Activated CD4-positive, alpha-beta T cell treated with anti-CD3 and anti-CD28 coated beads, Interleukin-2, amount 10 ng/mL, durations not matched to agents 7 days and 5 days (primary cell): Measurements from ENCODE around the gene CCDC54. TPM values are rescaled to one million over a fixed set of nuclear protein-coding genes. Genes with fewer than 3 reads are reported as not detected.
A peak's percentile ranks its signal among the peaks of the same experiment; 100 is the strongest.
"Not testable (repeated sequence)": the region's sequence is repeated elsewhere in the genome, so short reads cannot be mapped to it uniquely, and the experiment has no call there.

Experiments
- CTCF ChIA-PET: fragments of 350-600 bp; sonication (Branson Sonifier 250); formaldehyde crosslinking; loops from one replicate; lab custom pipeline; 2021; ENCODE audit warnings: antibody characterized with exemption; lab: Charles Lee
- POLR2A ChIA-PET: fragments of 350-600 bp; sonication (Branson Sonifier 250); formaldehyde crosslinking; loops from one replicate; lab custom pipeline; 2021; ENCODE audit warnings: antibody characterized with exemption; lab: Charles Lee
- DNase-seq: peaks from one replicate; pipeline ENCODE4 v3.0.0-alpha.2; 2020
- H3K27ac Mint-ChIP-seq: one replicate; pipeline ENCODE4 v1.8.0; 2021; ENCODE audit warnings: mild to moderate bottlenecking, moderate library complexity, mixed read lengths
- H3K27me3 Mint-ChIP-seq: one replicate; pipeline ENCODE4 v1.8.0; 2021; ENCODE audit warnings: mixed read lengths
- H3K36me3 Mint-ChIP-seq: one replicate; pipeline ENCODE4 v1.8.0; 2021; ENCODE audit warnings: low read depth, mixed read lengths
- H3K4me1 Mint-ChIP-seq: one replicate; pipeline ENCODE4 v1.8.0; 2021; ENCODE audit warnings: mixed read lengths
- H3K4me3 Mint-ChIP-seq: one replicate; pipeline ENCODE4 v1.8.0; 2021; ENCODE audit warnings: mild to moderate bottlenecking, moderate library complexity, mixed read lengths
- H3K9me3 Mint-ChIP-seq: one replicate; pipeline ENCODE4 v1.8.0; 2021; ENCODE audit warnings: mixed read lengths
- total RNA-seq, 2 experiments: library from RNA; stranded (reverse); gene quantifications; one replicate each; pipeline ENCODE4 v1.2.3, GENCODE V29; 2021

The CCDC54 gene
- total RNA-seq, result not detected

- H3K27me3 Mint-ChIP-seq, result peaks cover 12% of the 10 kb centered on the region
- H3K36me3 Mint-ChIP-seq, result no peaks in the 10 kb centered on the region
- H3K27ac Mint-ChIP-seq, result no peak within 1 kb of the TSS
- H3K4me3 Mint-ChIP-seq, result no peak within 1 kb of the TSS
- DNase-seq, result no peak
- no peaks in the 10 kb centered on the region for H3K4me1 Mint-ChIP-seq
- H3K9me3 Mint-ChIP-seq, result no peaks in the 10 kb centered on the region
- ChIA-PET POLR2A (no interaction called here), CTCF (interaction anchor here (0.8 kb wide), 1 partner anchor 10 kb away, joined by 3 read pairs; no protein-coding TSS in a partner anchor)
These were observed at the start of gene CCDC54 for GRCh38 chr3:107377151-107377550. Gene CCDC54, plus strand, starts transcription at chr3:107377439. Its CDS starts 149 bp downstream, at chr3:107377588.

- H3K4me3 Mint-ChIP-seq, result no peak overlapping the region
- ChIA-PET POLR2A (no interaction called here), CTCF (no interaction called here)
- H3K27me3 Mint-ChIP-seq, result no peaks in the 10 kb centered on the region
- no peak for DNase-seq
- no peaks in the 10 kb centered on the region for H3K9me3 Mint-ChIP-seq
- no peak overlapping the region for H3K27ac Mint-ChIP-seq
- H3K36me3 Mint-ChIP-seq, result no peaks in the 10 kb centered on the region
- H3K4me1 Mint-ChIP-seq, result no peaks in the 10 kb centered on the region
These were observed 49.2 kb upstream of the CCDC54 start for GRCh38 chr3:107328069-107328468.

GRCh38 chr3:107329088-107329487 is 48.2 kb upstream of the CCDC54 start:
- DNase-seq, result no peak
- Mint-ChIP-seq H3K4me3 (no peak overlapping the region), H3K4me1 (no peaks in the 10 kb centered on the region), H3K9me3 (no peaks in the 10 kb centered on the region), H3K36me3 (no peaks in the 10 kb centered on the region), H3K27ac (no peak overlapping the region), H3K27me3 (no peaks in the 10 kb centered on the region)
- ChIA-PET POLR2A (no interaction called here), CTCF (no interaction called here)

- H3K27ac Mint-ChIP-seq, H3K4me3 Mint-ChIP-seq, H3K9me3 Mint-ChIP-seq, H3K36me3 Mint-ChIP-seq, H3K4me1 Mint-ChIP-seq, DNase-seq, H3K27me3 Mint-ChIP-seq, CTCF ChIA-PET, POLR2A ChIA-PET: not testable (repeated sequence)
These were observed 37.5 kb upstream of the CCDC54 start for GRCh38 chr3:107339690-107340089.

- DNase-seq, result no peak
- no peaks in the 10 kb centered on the region for H3K4me1 Mint-ChIP-seq
- POLR2A ChIA-PET, result no interaction called here
- H3K4me3 Mint-ChIP-seq, result no peak overlapping the region
- peaks cover 3% of the 10 kb centered on the region for H3K27me3 Mint-ChIP-seq
- H3K36me3 Mint-ChIP-seq, result no peaks in the 10 kb centered on the region
- H3K9me3 Mint-ChIP-seq, result no peaks in the 10 kb centered on the region
- CTCF ChIA-PET, result no interaction called here
- no peak overlapping the region for H3K27ac Mint-ChIP-seq
These were observed 32.5 kb upstream of the CCDC54 start for GRCh38 chr3:107344722-107345121.

- H3K27ac Mint-ChIP-seq, result no peak overlapping the region
- peaks cover 5% of the 10 kb centered on the region for H3K27me3 Mint-ChIP-seq
- no peak overlapping the region for H3K4me3 Mint-ChIP-seq
- no peaks in the 10 kb centered on the region for H3K4me1 Mint-ChIP-seq
- DNase-seq, result no peak
- POLR2A ChIA-PET, result no interaction called here
- no peaks in the 10 kb centered on the region for H3K9me3 Mint-ChIP-seq
- H3K36me3 Mint-ChIP-seq, result no peaks in the 10 kb centered on the region
- CTCF ChIA-PET, result no interaction called here
These were observed 31.3 kb upstream of the CCDC54 start for GRCh38 chr3:107345822-107346405.

- ChIA-PET CTCF (no interaction called here), POLR2A (no interaction called here)
- Mint-ChIP-seq H3K4me1 (no peaks in the 10 kb centered on the region), H3K27me3 (peaks cover 5% of the 10 kb centered on the region), H3K36me3 (no peaks in the 10 kb centered on the region), H3K4me3 (no peak overlapping the region), H3K9me3 (no peaks in the 10 kb centered on the region), H3K27ac (no peak overlapping the region)
- no peak for DNase-seq
These were observed 30.7 kb upstream of the CCDC54 start for GRCh38 chr3:107346564-107346963.

GRCh38 chr3:107347751-107348150 is 29.5 kb upstream of the CCDC54 start:
- POLR2A ChIA-PET, result no interaction called here
- CTCF ChIA-PET, result no interaction called here
- peaks cover 5% of the 10 kb centered on the region for H3K27me3 Mint-ChIP-seq

GRCh38 chr3:107356706-107357105 is 20.5 kb upstream of the CCDC54 start:
- CTCF ChIA-PET, result no interaction called here
- DNase-seq, result no peak
- POLR2A ChIA-PET, result no interaction called here
- H3K27me3 Mint-ChIP-seq, result peaks cover 4% of the 10 kb centered on the region
- peaks cover 2% of the 10 kb centered on the region for H3K9me3 Mint-ChIP-seq
- H3K4me3 Mint-ChIP-seq, result no peak overlapping the region
- H3K36me3 Mint-ChIP-seq, result no peaks in the 10 kb centered on the region
- no peaks in the 10 kb centered on the region for H3K4me1 Mint-ChIP-seq
- no peak overlapping the region for H3K27ac Mint-ChIP-seq

More at GRCh38 chr3:107347751-107348150, 29.5 kb upstream of the CCDC54 start:
- H3K27ac Mint-ChIP-seq, result no peak overlapping the region
- no peaks in the 10 kb centered on the region for H3K9me3 Mint-ChIP-seq
- no peaks in the 10 kb centered on the region for H3K36me3 Mint-ChIP-seq
- no peaks in the 10 kb centered on the region for H3K4me1 Mint-ChIP-seq
- H3K4me3 Mint-ChIP-seq, result no peak overlapping the region
- DNase-seq, result no peak

GRCh38 chr3:107361633-107362032 is 15.6 kb upstream of the CCDC54 start:
- peaks cover under 1% of the 10 kb centered on the region for H3K4me1 Mint-ChIP-seq
- peaks cover 3% of the 10 kb centered on the region for H3K27me3 Mint-ChIP-seq
- peaks cover 3% of the 10 kb centered on the region for H3K9me3 Mint-ChIP-seq
- no peak overlapping the region for H3K4me3 Mint-ChIP-seq
- no peaks in the 10 kb centered on the region for H3K36me3 Mint-ChIP-seq
- ChIA-PET POLR2A (no interaction called here), CTCF (interaction anchor here (0.8 kb wide), 1 partner anchor 13 kb away, joined by 3 read pairs; no protein-coding TSS in a partner anchor)
- DNase-seq, result no peak
- H3K27ac Mint-ChIP-seq, result no peak overlapping the region

- ChIA-PET CTCF (no interaction called here), POLR2A (no interaction called here)
- H3K4me3 Mint-ChIP-seq, result no peak overlapping the region
- H3K36me3 Mint-ChIP-seq, result no peaks in the 10 kb centered on the region
- H3K9me3 Mint-ChIP-seq, result peaks cover 7% of the 10 kb centered on the region
- H3K27me3 Mint-ChIP-seq, result peaks cover 2% of the 10 kb centered on the region
- no peak for DNase-seq
- H3K4me1 Mint-ChIP-seq, result peaks cover 8% of the 10 kb centered on the region
- no peak overlapping the region for H3K27ac Mint-ChIP-seq
These were observed 12.2 kb upstream of the CCDC54 start for GRCh38 chr3:107365051-107365450.

- Mint-ChIP-seq H3K27me3 (peaks cover 4% of the 10 kb centered on the region), H3K36me3 (no peaks in the 10 kb centered on the region), H3K9me3 (peaks cover 5% of the 10 kb centered on the region), H3K4me3 (no peak overlapping the region), H3K4me1 (peaks cover 8% of the 10 kb centered on the region), H3K27ac (no peak overlapping the region)
- ChIA-PET POLR2A (no interaction called here), CTCF (no interaction called here)
- DNase-seq, result no peak
These were observed 10.5 kb upstream of the CCDC54 start for GRCh38 chr3:107366766-107367165.

- H3K36me3 Mint-ChIP-seq, result no peaks in the 10 kb centered on the region
- peaks cover 8% of the 10 kb centered on the region for H3K4me1 Mint-ChIP-seq
- H3K27me3 Mint-ChIP-seq, result peaks cover 4% of the 10 kb centered on the region
- DNase-seq, result peak; percentile 9
- CTCF ChIA-PET, result no interaction called here
- H3K4me3 Mint-ChIP-seq, result no peak overlapping the region
- H3K27ac Mint-ChIP-seq, result no peak overlapping the region
- peaks cover 5% of the 10 kb centered on the region for H3K9me3 Mint-ChIP-seq
- POLR2A ChIA-PET, result no interaction called here
These were observed 9.9 kb upstream of the CCDC54 start for GRCh38 chr3:107367353-107367752.
